AG09319 (cell line): ENCODE measurements around the gene GALNT2.

Experiments used
- DNase-seq: peaks from one replicate; pipeline ENCODE4 v3.0.0-alpha.2; 2010; ENCODE audit warnings: low read depth; ENCODE audit errors: extremely low read depth
- TF ChIP-seq, protein P1 (sequence below): IDR thresholded peaks from 2 replicates; pipeline ENCODE4 v1.5.1; 2011; ENCODE audit warnings: low read depth, mild to moderate bottlenecking, inconsistent platforms, low read length, moderate library complexity

GALNT2 gene

DNA sequence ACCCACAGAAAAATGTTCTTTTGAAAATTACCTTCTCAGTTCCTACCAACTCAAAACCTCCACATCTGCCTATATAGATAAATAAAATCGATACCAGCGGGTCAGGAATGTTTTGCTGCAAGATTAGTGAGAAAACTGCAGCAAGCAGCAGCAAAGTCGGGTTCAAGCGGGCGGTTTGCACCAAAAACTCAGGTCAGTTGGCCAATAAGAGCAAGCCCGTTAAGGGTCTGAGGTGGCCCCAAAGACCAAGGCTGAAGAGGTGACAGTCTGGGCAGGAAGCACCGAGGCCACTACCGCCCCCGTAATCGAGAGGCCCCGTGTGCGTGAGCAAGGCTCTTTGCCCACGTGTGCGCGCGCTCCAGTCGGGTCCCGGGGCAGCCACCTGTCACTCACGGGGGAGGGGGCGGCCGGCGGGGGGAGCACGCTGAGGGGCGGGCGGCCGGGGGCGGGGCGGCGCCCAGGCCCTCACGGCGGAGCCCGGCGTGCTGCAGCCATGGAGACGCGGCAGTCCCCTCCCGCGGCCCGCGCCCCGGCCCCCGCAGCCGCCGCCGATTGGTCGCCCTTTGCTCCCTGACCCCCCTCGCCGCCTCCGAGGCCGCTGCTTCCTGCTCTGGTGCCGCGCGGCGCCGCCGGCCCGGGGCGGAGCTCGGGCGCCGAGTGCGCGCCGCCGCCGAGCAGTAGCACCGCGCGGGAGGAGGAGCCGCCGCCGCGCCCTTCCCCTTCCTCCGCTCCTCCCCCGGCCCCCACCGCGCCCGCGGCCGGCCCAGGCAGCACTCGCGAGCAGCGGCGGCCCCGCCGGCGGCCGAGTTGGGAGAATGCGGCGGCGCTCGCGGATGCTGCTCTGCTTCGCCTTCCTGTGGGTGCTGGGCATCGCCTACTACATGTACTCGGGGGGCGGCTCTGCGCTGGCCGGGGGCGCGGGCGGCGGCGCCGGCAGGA is at the start of gene GALNT2:
GALNT2 (plus strand) TSS at position 773 of the 939 bp plus-strand sequence; CDS start at position 816, 43 bp downstream.
- TF ChIP-seq, protein P1, sequence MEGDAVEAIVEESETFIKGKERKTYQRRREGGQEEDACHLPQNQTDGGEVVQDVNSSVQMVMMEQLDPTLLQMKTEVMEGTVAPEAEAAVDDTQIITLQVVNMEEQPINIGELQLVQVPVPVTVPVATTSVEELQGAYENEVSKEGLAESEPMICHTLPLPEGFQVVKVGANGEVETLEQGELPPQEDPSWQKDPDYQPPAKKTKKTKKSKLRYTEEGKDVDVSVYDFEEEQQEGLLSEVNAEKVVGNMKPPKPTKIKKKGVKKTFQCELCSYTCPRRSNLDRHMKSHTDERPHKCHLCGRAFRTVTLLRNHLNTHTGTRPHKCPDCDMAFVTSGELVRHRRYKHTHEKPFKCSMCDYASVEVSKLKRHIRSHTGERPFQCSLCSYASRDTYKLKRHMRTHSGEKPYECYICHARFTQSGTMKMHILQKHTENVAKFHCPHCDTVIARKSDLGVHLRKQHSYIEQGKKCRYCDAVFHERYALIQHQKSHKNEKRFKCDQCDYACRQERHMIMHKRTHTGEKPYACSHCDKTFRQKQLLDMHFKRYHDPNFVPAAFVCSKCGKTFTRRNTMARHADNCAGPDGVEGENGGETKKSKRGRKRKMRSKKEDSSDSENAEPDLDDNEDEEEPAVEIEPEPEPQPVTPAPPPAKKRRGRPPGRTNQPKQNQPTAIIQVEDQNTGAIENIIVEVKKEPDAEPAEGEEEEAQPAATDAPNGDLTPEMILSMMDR = no peak
- peak; percentile 55 for DNase-seq

DNA sequence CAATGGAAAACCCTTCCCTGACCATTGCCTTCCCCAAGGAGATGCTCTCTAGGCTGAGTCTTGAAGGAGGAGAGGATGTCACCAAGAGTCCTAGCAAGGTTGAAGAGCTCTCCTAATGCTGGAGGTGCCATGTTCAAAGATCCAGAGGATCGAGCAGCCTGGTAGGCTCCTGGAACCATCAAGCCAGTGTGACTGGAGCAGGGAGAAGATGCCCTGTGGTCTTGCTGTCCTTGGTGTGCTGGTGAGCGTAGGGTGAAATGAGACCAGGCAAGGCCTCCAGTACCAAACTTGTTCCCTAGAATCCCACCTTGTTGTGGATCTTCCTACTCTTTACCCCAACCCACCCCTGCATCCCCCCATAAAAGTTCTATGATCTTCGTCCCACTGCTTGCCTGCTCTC is 46.6 kb upstream of the GALNT2 start:
- TF ChIP-seq, protein P1 = no peak
- no peak for DNase-seq

DNA sequence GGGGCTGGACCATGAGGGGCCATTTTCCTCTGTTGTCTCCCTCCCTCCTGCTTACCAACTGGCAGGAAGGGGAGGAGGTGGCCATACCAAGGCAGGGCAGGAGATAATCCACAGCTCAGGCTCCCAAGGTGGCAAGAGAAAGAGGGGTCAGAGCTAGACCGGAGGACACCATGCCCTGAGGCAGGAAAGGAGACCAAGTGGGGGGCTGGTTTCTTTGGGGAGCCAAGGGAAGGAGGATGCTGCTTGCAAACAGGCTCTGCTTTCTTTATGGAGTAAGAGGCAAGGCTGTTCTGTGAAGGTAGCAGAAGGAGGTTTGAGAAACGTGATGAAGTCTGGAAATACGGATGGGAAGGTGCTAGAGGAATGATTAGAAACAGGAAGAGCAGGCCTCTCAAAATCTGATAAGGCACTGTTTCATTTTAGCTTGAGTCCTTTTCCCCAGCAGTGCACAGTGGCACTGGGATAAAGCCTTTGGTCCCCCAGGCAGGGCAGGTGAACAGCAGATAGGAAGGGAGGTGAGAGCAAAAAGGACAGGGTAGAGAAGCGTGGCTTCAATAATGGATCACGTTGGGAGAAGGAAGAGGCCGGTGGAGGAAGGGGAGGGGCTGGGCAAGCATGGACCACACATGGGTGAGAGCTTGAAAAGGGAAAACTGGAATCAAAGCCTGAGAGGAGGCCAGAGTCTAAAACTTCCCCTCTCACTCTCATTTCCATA is 44.2 kb upstream of the GALNT2 start:
- TF ChIP-seq, protein P1 = no peak
- DNase-seq = no peak

DNA sequence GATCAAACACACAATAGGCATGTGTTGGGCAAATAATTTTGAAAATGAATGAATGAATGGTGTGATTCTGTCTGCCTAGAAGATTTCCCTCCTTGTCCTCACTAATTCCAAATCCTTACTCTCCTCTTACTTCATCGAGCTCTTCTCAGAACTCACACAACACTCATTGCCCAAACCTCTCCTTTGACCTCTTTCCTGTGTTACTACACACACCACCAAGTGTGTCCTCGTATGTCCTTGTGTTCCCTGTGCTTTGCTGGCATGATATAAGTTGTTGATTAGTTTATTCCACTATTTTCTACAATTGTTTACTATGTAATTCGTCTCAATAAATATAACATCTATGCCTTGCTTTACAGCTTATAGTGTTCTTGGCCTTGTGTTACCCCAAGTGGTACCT is 41.4 kb upstream of the GALNT2 start:
- TF ChIP-seq, protein P1 = no peak
- no peak for DNase-seq

DNA sequence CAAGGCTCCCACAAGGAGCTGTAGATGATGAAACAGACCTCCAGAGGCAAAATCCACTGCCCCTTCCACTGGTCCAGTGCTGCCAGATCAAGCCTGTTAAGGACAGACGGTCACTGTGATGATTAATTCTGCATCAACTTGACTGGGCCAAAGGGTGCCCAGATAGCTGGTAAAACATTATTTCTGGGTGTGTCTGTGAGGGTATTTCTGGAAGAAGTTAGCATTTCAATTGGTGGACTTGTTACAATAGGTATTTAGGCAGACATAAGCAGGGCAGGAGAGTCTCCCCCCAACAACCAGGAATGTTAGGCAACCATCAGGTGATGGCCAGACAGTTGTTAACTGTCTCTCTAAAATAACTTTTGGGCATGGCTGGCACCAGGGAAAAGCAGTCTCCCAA is 40.9 kb upstream of the GALNT2 start:
- no peak for DNase-seq
- TF ChIP-seq, protein P1 = no peak

DNA sequence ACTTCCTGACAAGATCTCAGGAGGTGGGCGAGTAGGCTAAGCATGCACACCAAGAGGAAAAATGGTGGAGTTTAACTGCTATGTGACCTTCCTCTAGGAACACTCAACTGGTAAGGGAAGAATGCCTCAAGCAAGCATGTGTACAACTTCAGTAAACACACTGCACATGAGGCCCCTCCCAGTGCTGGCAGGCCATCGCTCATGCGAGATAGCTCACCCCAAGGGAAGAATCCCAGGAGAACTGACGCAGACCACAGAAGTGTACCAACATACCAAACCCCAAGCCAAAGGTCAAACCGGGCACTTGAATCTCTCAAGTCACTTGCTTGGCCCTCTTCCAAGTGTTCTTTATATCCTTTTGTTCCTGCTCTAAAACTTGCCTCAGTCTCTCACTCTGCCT is 40.5 kb upstream of the GALNT2 start:
- TF ChIP-seq, protein P1 = no peak
- DNase-seq = no peak

DNA sequence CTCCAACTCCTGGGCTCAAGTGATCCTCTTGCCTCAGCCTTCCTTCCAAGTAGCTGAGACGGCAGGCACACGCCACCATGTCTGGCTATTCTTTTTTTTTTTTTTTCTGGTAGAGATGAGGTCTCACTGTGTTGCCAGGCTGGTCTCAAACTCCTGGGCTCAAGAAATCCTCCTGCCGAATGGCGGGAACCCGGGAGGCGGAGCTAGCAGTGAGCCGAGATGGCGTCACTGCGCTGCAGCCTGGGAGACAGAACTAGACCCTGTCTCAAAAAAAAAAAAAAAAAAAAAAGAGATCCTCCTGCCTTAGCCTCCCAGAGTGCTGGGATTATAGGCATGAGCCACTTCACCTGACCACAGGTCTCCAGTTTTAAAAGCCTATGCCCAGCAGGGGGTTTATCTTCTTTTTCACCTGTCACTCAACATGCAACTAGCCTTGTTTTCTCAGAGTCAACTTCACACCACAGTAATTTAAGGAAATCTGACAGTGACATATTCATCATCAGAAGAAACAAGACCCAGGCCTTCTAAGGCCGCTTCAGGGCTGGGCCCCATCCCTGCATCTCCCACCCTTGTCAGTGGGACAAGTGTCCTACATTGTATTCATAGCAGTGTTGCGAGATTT is 38.3 kb upstream of the GALNT2 start:
- no peak for DNase-seq
- TF ChIP-seq, protein P1 = no peak
